KBM-7 (cell line): Measurements from ENCODE around the gene UBE3B.

Source experiments
- DNase-seq: peaks from one replicate; pipeline ENCODE4 v3.0.0-alpha.2; 2015
- in situ Hi-C: fragments of 300-500 bp; cut with MboI; formaldehyde crosslinking; loops from 2 replicates; pipeline ENCODE4 v1.14.3; 2020; ENCODE audit warnings: low sequenced_read_pairs, low pct_unique_long_range_greater_than_20kb, mixed read lengths

UBE3B gene

GRCh38 chr12:109579639-109580038, 102.2 kb downstream of the UBE3B start:
- in situ Hi-C loops = no loop called here
- no peak for DNase-seq

- DNase-seq = no peak
- in situ Hi-C loops = no loop called here
Measured at GRCh38 chr12:109580272-109580671, 102.8 kb downstream of the UBE3B start.

- DNase-seq = no peak
- in situ Hi-C loops = no loop called here
Measured at GRCh38 chr12:109580684-109581333, 103.4 kb downstream of the UBE3B start.

- no peak for DNase-seq
- in situ Hi-C loops = no loop called here
Measured at GRCh38 chr12:109581334-109581691, 103.9 kb downstream of the UBE3B start.

GRCh38 chr12:109581856-109582255, 104.4 kb downstream of the UBE3B start:
- in situ Hi-C loops = no loop called here
- DNase-seq = no peak

- no peak for DNase-seq
Measured at GRCh38 chr12:109582636-109583035, 105.2 kb downstream of the UBE3B start.

GRCh38 chr12:109583733-109584132, 106.3 kb downstream of the UBE3B start:
- in situ Hi-C loops = no loop called here
- DNase-seq = no peak

More at GRCh38 chr12:109582636-109583035, 105.2 kb downstream of the UBE3B start:
- in situ Hi-C loops = no loop called here
